Caco-2 (cell line): ENCODE data around the gene AHDC1. TPM values are rescaled to one million over a fixed set of nuclear protein-coding genes. Genes with fewer than 3 reads are reported as not detected.

Experiments used
- BruUV-seq: library from RNA; stranded (reverse); fragments of 400-500 nt; replicated peaks from 2 replicates; lab custom pipeline; 2021; lab: Mats Ljungman, UMichigan
- CTCF ChIA-PET: fragments of 300-600 bp; sonication (Branson Sonifier 250); formaldehyde crosslinking; loops from one replicate; lab custom pipeline; 2022; ENCODE audit warnings: antibody characterized with exemption; lab: Charles Lee
- POLR2A ChIA-PET: fragments of 300-600 bp; sonication (Branson Sonifier 250); formaldehyde crosslinking; loops from one replicate; lab custom pipeline; 2022; ENCODE audit warnings: antibody characterized with exemption; lab: Charles Lee
- DNase-seq, 2 experiments: peaks; one replicate each; pipeline versions ENCODE4 v3.0.0 to v3.0.0-alpha.2; 2020 to 2022
- H3K27me3 ChIP-seq: replicated peaks from 2 replicates; pipeline ENCODE4 v1.6.0; 2011; ENCODE audit warnings: low read length; ENCODE audit not compliant: control insufficient read depth, insufficient read depth
- H3K36me3 ChIP-seq: 2 replicates; pipeline ENCODE4 v1.5.1; 2011; ENCODE audit warnings: low read length; ENCODE audit not compliant: control insufficient read depth, insufficient read depth
- H3K4me1 ChIP-seq: fragments of 250-450 bp; sonication (Bioruptor Pico); 2 replicates; pipeline ENCODE4 v1.5.1; 2020; ENCODE audit warnings: mild to moderate bottlenecking
- H3K4me3 ChIP-seq: 2 replicates; pipeline ENCODE4 v1.5.1; 2011; ENCODE audit warnings: low read depth, mild to moderate bottlenecking, control low read depth, low read length
- H3K9me3 ChIP-seq: fragments of 250-450 bp; sonication (Bioruptor Pico); 2 replicates; pipeline ENCODE4 v1.5.1; 2020; ENCODE audit warnings: mild to moderate bottlenecking, moderate library complexity
- H3K27ac Mint-ChIP-seq: one replicate; pipeline ENCODE4 v1.8.0; 2022; ENCODE audit warnings: mixed read lengths; ENCODE audit not compliant: unreplicated experiment
- H3K27me3 Mint-ChIP-seq: one replicate; pipeline ENCODE4 v1.8.0; 2022; ENCODE audit warnings: mixed read lengths; ENCODE audit not compliant: insufficient read depth, unreplicated experiment
- H3K36me3 Mint-ChIP-seq: one replicate; pipeline ENCODE4 v1.8.0; 2022; ENCODE audit warnings: mild to moderate bottlenecking, mixed read lengths; ENCODE audit not compliant: insufficient read depth, unreplicated experiment
- H3K4me1 Mint-ChIP-seq: one replicate; pipeline ENCODE4 v1.8.0; 2022; ENCODE audit warnings: low read depth, mixed read lengths; ENCODE audit not compliant: unreplicated experiment
- H3K4me3 Mint-ChIP-seq: one replicate; pipeline ENCODE4 v1.8.0; 2022; ENCODE audit warnings: mild to moderate bottlenecking, moderate library complexity, mixed read lengths; ENCODE audit not compliant: unreplicated experiment
- H3K9me3 Mint-ChIP-seq: one replicate; pipeline ENCODE4 v1.8.0; 2022; ENCODE audit warnings: mixed read lengths; ENCODE audit not compliant: unreplicated experiment
- CTCF ChIP-seq, 2 experiments: fragments of 200-600 bp in 1 of 2; IDR thresholded peaks; 1 replicate in 1 of 2; 2 replicates in 1 of 2; pipeline versions ENCODE4 v1.5.1 to v1.8.0; 2011 to 2022; ENCODE audit warnings: antibody characterized with exemption in 1 of 2, control low read depth in 1 of 2, inconsistent platforms in 1 of 2, low read depth in 1 of 2, low read length in 1 of 2, mild to moderate bottlenecking in 1 of 2, moderate library complexity in 1 of 2; ENCODE audit not compliant: insufficient read depth in 1 of 2, severe bottlenecking in 1 of 2, unreplicated experiment in 1 of 2
- intact Hi-C: fragments of 100-400 bp; cut with micrococcal nuclease; formaldehyde crosslinking; loops from one replicate; pipeline ENCODE4 v1.10.0; 2022; ENCODE audit not compliant: unreplicated experiment
- total RNA-seq: library from RNA; stranded (reverse); gene quantifications from 2 replicates; pipeline ENCODE4 v1.2.3, GENCODE V29; 2022

Gene AHDC1
- total RNA-seq, 1 experiment from 2014 or later, result 17.0 TPM

GRCh38 chr1:27563591-27564471 is 40.1 kb downstream of the AHDC1 start:
- DNase-seq, result peak; percentile 49 to 61

GRCh38 chr1:27563341-27563590 is 40.7 kb downstream of the AHDC1 start:
- peaks cover 24% of the 10 kb centered on the region for H3K36me3 Mint-ChIP-seq
- POLR2A ChIA-PET, result no interaction called here
- no peaks in the 10 kb centered on the region for H3K9me3 Mint-ChIP-seq
- Histone ChIP-seq H3K4me1 (peaks cover 36% of the 10 kb centered on the region), H3K36me3 (no peaks in the 10 kb centered on the region; the same call in 1 of the 2 replicates), H3K9me3 (no peaks in the 10 kb centered on the region), H3K4me3 (no peak overlapping the region), H3K27me3 (no peaks in the 10 kb centered on the region)
- no peak for TF ChIP-seq CTCF (IDR thresholded peaks at IDR 0.05; ENCODE audit: insufficient read depth in 1 of 2, low read depth in 1 of 2, low read length in 1 of 2, severe bottlenecking in 1 of 2, unreplicated experiment in 1 of 2)
- BruUV-seq, result no TSS peak
- peak overlapping the region; percentile 88 for H3K27ac Mint-ChIP-seq
- H3K27me3 Mint-ChIP-seq, result no peaks in the 10 kb centered on the region
- intact Hi-C loops, result no loop called here
- H3K4me3 Mint-ChIP-seq, result no peak overlapping the region
- H3K4me1 Mint-ChIP-seq, result peaks cover 42% of the 10 kb centered on the region
- no peak for DNase-seq
- CTCF ChIA-PET, result interaction anchor here (2.3 kb wide), 1 partner anchor 12 kb away, joined by 9 read pairs; no protein-coding TSS in a partner anchor

More at GRCh38 chr1:27563591-27564471, 40.1 kb downstream of the AHDC1 start:
- CTCF ChIA-PET, result interaction anchor here (0.9 to 2.3 kb wide), 3 partner anchors 11 to 148 kb away, joined by 3 to 9 read pairs (median 3); no protein-coding TSS in a partner anchor
- no peaks in the 10 kb centered on the region for H3K9me3 ChIP-seq
- no TSS peak for BruUV-seq
- TF ChIP-seq CTCF (IDR thresholded peaks at IDR 0.05; ENCODE audit: insufficient read depth in 1 of 2, low read depth in 1 of 2, low read length in 1 of 2, severe bottlenecking in 1 of 2, unreplicated experiment in 1 of 2), result no peak
- Mint-ChIP-seq H3K4me1 (peaks cover 45% of the 10 kb centered on the region), H3K9me3 (no peaks in the 10 kb centered on the region), H3K27me3 (no peaks in the 10 kb centered on the region), H3K36me3 (peaks cover 24% of the 10 kb centered on the region), H3K4me3 (peak overlapping the region; percentile 36), H3K27ac (peak overlapping the region; percentile 88)
- POLR2A ChIA-PET, result interaction anchor here (0.8 kb wide), 1 partner anchor 11 kb away, joined by 3 read pairs; no protein-coding TSS in a partner anchor
- no peaks in the 10 kb centered on the region for H3K36me3 ChIP-seq
- H3K4me3 ChIP-seq, result no peak overlapping the region
- H3K4me1 ChIP-seq, result peaks cover 32% of the 10 kb centered on the region
- intact Hi-C loops, result no loop called here
- no peaks in the 10 kb centered on the region for H3K27me3 ChIP-seq

- BruUV-seq, result no TSS peak
- ChIA-PET CTCF (interaction anchor here (1.0 to 2.3 kb wide), 2 partner anchors 12 to 263 kb away, joined by 3 to 9 read pairs; no protein-coding TSS in a partner anchor), POLR2A (no interaction called here)
- Histone ChIP-seq H3K9me3 (no peaks in the 10 kb centered on the region), H3K4me1 (peaks cover 36% of the 10 kb centered on the region), H3K27me3 (no peaks in the 10 kb centered on the region), H3K36me3 (no peaks in the 10 kb centered on the region; the same call in 1 of the 2 replicates), H3K4me3 (no peak overlapping the region)
- intact Hi-C loops, result no loop called here
- Mint-ChIP-seq H3K27me3 (no peaks in the 10 kb centered on the region), H3K4me1 (peaks cover 40% of the 10 kb centered on the region), H3K9me3 (no peaks in the 10 kb centered on the region), H3K36me3 (peaks cover 24% of the 10 kb centered on the region), H3K27ac (no peak overlapping the region), H3K4me3 (no peak overlapping the region)
- no peak for DNase-seq
- TF ChIP-seq CTCF (IDR thresholded peaks at IDR 0.05; ENCODE audit: insufficient read depth in 1 of 2, low read depth in 1 of 2, low read length in 1 of 2, severe bottlenecking in 1 of 2, unreplicated experiment in 1 of 2), result no peak
Observed at GRCh38 chr1:27562534-27563340, 41.2 kb downstream of the AHDC1 start.
